ENCODE data around the gene RASSF1. TPM values are rescaled to one million over a fixed set of nuclear protein-coding genes. Genes with fewer than 3 reads are reported as not detected.

Gene RASSF1
- total and polyA plus RNA-seq, 2 of the 13 experiments (the other 11 are each of a cell fraction or from before 2014, with no cell fraction given): 10.2 to 27.5 TPM

DNA sequence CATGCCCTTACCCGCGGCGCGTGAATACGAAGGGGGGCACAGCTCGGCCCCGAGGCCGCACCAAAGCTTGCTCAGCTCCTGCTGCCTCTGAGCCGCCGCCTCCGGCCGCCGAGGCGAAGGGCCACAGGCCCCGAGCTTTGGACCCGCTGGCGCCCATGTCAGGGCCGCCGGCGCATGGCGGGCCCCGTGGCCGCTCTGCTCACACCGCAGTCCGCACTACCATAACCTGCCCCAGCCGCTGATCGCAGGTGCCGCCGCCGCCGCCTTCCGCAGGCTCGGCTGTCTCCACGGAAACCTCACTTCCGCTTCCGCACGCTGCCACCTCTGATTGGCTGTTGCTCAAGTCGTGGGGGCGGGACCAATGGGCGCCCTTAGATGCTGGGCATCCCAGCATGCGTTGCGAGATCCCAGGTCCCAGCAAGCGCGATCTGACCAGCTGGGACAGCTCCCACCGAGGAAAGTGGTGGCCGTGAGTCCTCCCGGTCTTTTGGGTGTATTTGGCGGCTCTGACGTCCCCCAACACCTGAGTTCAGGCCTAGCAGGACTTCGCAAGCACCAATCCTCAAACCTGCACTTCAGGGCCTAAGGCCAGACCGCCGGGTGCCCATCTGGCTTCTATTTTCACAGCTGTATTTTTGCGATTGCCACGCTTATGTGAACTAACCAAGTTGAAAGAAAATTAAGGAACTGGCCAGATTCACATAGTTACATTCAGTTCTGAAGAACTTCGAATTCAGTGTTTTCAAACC is 12.5 kb downstream of the RASSF1 start, which contains the start of gene TUSC2 (continued):
- TF ChIP-seq PAX8 (CRISPR knock-in tag; IDR thresholded peaks at IDR 0.05; ENCODE audit: borderline replicate concordance) (0 out of 2 replicates have a peak, but pooled peaks have one; percentile 58), ZNF160 (CRISPR knock-in tag; IDR thresholded peaks at IDR 0.05) (no peak), FLYWCH1 (CRISPR knock-in tag; IDR thresholded peaks at IDR 0.05) (no peak), ZNF616 (CRISPR knock-in tag; IDR thresholded peaks at IDR 0.05; ENCODE audit: low read depth) (no peak), NFYB (CRISPR knock-in tag; IDR thresholded peaks at IDR 0.05) (peak; percentile 97), ZNF879 (CRISPR knock-in tag; IDR thresholded peaks at IDR 0.05) (no peak), ZNF816 (CRISPR knock-in tag; IDR thresholded peaks at IDR 0.05; ENCODE audit: borderline replicate concordance) (no peak), ZC3H4 (CRISPR knock-in tag; IDR thresholded peaks at IDR 0.05; ENCODE audit: borderline replicate concordance) (no peak), ZNF891 (CRISPR knock-in tag; IDR thresholded peaks at IDR 0.05) (0 out of 2 replicates have a peak, but pooled peaks have one; percentile 56), MYC (CRISPR knock-in tag; IDR thresholded peaks at IDR 0.05; ENCODE audit: borderline replicate concordance) (peak; percentile 78), ZNF713 (CRISPR knock-in tag; IDR thresholded peaks at IDR 0.05) (no peak), RBM22 (optimal IDR thresholded peaks at IDR 0.05; ENCODE audit: low read length) (no peak), ARNT (IDR thresholded peaks at IDR 0.05) (no peak), STAG1 (CRISPR knock-in tag; IDR thresholded peaks at IDR 0.05) (no peak), MAF1 (CRISPR knock-in tag; IDR thresholded peaks at IDR 0.05; ENCODE audit: borderline replicate concordance) (no peak), SKI (IDR thresholded peaks at IDR 0.05; ENCODE audit: partially characterized antibody) (peak; percentile 20)
- TF ChIP-seq, protein P1, sequence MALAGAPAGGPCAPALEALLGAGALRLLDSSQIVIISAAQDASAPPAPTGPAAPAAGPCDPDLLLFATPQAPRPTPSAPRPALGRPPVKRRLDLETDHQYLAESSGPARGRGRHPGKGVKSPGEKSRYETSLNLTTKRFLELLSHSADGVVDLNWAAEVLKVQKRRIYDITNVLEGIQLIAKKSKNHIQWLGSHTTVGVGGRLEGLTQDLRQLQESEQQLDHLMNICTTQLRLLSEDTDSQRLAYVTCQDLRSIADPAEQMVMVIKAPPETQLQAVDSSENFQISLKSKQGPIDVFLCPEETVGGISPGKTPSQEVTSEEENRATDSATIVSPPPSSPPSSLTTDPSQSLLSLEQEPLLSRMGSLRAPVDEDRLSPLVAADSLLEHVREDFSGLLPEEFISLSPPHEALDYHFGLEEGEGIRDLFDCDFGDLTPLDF (CRISPR knock-in tag; IDR thresholded peaks at IDR 0.05): peak; percentile 81
- TF ChIP-seq, protein P2, sequence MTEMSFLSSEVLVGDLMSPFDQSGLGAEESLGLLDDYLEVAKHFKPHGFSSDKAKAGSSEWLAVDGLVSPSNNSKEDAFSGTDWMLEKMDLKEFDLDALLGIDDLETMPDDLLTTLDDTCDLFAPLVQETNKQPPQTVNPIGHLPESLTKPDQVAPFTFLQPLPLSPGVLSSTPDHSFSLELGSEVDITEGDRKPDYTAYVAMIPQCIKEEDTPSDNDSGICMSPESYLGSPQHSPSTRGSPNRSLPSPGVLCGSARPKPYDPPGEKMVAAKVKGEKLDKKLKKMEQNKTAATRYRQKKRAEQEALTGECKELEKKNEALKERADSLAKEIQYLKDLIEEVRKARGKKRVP (CRISPR knock-in tag; IDR thresholded peaks at IDR 0.05): 0 out of 4 replicates have a peak, but pooled peaks of 1 of the 2 experiments have one; percentile 11
- TF ChIP-seq, protein P3, sequence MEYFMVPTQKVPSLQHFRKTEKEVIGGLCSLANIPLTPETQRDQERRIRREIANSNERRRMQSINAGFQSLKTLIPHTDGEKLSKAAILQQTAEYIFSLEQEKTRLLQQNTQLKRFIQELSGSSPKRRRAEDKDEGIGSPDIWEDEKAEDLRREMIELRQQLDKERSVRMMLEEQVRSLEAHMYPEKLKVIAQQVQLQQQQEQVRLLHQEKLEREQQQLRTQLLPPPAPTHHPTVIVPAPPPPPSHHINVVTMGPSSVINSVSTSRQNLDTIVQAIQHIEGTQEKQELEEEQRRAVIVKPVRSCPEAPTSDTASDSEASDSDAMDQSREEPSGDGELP (IDR thresholded peaks at IDR 0.05; ENCODE audit: borderline replicate concordance, low read depth): peak; percentile 92
- TF ChIP-seq, protein P4, sequence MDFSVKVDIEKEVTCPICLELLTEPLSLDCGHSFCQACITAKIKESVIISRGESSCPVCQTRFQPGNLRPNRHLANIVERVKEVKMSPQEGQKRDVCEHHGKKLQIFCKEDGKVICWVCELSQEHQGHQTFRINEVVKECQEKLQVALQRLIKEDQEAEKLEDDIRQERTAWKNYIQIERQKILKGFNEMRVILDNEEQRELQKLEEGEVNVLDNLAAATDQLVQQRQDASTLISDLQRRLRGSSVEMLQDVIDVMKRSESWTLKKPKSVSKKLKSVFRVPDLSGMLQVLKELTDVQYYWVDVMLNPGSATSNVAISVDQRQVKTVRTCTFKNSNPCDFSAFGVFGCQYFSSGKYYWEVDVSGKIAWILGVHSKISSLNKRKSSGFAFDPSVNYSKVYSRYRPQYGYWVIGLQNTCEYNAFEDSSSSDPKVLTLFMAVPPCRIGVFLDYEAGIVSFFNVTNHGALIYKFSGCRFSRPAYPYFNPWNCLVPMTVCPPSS (IDR thresholded peaks at IDR 0.05): no peak
- TF ChIP-seq, protein P5, sequence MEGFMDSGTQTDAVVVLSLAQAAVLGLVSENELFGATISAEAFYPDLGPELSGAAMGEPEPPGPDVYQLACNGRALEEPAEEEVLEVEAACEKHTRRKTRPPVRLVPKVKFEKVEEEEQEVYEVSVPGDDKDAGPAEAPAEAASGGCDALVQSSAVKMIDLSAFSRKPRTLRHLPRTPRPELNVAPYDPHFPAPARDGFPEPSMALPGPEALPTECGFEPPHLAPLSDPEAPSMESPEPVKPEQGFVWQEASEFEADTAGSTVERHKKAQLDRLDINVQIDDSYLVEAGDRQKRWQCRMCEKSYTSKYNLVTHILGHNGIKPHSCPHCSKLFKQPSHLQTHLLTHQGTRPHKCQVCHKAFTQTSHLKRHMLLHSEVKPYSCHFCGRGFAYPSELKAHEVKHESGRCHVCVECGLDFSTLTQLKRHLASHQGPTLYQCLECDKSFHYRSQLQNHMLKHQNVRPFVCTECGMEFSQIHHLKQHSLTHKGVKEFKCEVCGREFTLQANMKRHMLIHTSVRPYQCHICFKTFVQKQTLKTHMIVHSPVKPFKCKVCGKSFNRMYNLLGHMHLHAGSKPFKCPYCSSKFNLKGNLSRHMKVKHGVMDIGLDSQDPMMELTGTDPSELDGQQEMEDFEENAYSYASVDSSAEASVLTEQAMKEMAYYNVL (CRISPR knock-in tag; IDR thresholded peaks at IDR 0.05; ENCODE audit: borderline replicate concordance): no peak
